ENCODE data around the gene MED13L.

Gene MED13L

DNA sequence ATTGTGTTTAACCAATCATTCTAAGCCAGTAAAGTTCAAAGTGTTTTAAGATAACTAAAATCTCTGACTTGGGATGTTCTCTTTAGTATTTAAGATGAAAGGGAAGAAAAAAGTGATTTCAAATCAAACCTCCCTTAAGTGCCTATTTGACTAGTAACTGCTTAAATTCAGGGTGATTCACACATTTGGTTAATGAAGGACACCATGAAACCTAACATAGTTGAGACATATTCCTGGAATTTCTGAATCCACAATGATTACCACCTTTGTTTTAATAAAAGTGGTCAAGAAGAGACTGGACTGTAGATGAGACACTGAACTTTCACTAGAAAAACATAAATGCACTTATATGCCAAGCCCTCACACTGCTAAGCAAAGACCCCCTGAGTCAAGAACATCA, 138.7 kb downstream of the MED13L start:
- no peak for TF ChIP-seq POLR2AphosphoS5 (IDR thresholded peaks at IDR 0.05; ENCODE audit: low read depth, low read length)
- TF ChIP-seq FOXP2 (optimal IDR thresholded peaks at IDR 0.05; ENCODE audit: borderline replicate concordance, extremely low read depth, extremely low read length, insufficient read depth) = no peak
- TF ChIP-seq SIN3A (IDR thresholded peaks at IDR 0.05; ENCODE audit: borderline replicate concordance, insufficient read depth, low read length) = no peak
- TF ChIP-seq, protein P1, sequence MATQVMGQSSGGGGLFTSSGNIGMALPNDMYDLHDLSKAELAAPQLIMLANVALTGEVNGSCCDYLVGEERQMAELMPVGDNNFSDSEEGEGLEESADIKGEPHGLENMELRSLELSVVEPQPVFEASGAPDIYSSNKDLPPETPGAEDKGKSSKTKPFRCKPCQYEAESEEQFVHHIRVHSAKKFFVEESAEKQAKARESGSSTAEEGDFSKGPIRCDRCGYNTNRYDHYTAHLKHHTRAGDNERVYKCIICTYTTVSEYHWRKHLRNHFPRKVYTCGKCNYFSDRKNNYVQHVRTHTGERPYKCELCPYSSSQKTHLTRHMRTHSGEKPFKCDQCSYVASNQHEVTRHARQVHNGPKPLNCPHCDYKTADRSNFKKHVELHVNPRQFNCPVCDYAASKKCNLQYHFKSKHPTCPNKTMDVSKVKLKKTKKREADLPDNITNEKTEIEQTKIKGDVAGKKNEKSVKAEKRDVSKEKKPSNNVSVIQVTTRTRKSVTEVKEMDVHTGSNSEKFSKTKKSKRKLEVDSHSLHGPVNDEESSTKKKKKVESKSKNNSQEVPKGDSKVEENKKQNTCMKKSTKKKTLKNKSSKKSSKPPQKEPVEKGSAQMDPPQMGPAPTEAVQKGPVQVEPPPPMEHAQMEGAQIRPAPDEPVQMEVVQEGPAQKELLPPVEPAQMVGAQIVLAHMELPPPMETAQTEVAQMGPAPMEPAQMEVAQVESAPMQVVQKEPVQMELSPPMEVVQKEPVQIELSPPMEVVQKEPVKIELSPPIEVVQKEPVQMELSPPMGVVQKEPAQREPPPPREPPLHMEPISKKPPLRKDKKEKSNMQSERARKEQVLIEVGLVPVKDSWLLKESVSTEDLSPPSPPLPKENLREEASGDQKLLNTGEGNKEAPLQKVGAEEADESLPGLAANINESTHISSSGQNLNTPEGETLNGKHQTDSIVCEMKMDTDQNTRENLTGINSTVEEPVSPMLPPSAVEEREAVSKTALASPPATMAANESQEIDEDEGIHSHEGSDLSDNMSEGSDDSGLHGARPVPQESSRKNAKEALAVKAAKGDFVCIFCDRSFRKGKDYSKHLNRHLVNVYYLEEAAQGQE (IDR thresholded peaks at IDR 0.05; ENCODE audit: insufficient read depth in 1 of 2, low read depth in 2 of 2, low read length in 2 of 2) = no peak
- TF ChIP-seq TAF1 (IDR thresholded peaks at IDR 0.05; ENCODE audit: borderline replicate concordance, insufficient read depth, low read length) = no peak

DNA sequence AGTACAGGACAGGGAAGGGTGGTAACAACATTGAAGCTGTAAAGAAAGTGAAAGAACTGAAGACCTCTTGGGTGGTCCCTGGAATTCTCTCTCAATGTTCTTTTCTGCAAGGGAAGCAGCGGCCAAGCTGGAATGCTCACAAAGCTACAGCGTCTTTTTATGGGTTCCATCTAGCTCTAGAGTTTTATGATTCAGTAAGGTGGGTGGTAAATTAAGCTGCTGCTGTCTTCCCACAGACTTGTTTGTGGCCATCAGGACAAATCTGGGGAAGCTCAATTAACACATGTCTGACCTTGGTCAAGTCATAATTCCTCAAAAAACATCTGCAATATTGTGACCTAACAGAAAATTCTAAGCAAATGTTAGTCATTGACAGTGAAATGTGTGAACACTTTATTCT, 139.1 kb downstream of the MED13L start:
- TF ChIP-seq SIN3A (IDR thresholded peaks at IDR 0.05; ENCODE audit: borderline replicate concordance, insufficient read depth, low read length) (no peak), TAF1 (IDR thresholded peaks at IDR 0.05; ENCODE audit: borderline replicate concordance, insufficient read depth, low read length) (no peak), FOXP2 (optimal IDR thresholded peaks at IDR 0.05; ENCODE audit: borderline replicate concordance, extremely low read depth, extremely low read length, insufficient read depth) (no peak), POLR2AphosphoS5 (IDR thresholded peaks at IDR 0.05; ENCODE audit: low read depth, low read length) (no peak)
- TF ChIP-seq, protein P1 (IDR thresholded peaks at IDR 0.05; ENCODE audit: insufficient read depth in 1 of 2, low read depth in 2 of 2, low read length in 2 of 2) = no peak

DNA sequence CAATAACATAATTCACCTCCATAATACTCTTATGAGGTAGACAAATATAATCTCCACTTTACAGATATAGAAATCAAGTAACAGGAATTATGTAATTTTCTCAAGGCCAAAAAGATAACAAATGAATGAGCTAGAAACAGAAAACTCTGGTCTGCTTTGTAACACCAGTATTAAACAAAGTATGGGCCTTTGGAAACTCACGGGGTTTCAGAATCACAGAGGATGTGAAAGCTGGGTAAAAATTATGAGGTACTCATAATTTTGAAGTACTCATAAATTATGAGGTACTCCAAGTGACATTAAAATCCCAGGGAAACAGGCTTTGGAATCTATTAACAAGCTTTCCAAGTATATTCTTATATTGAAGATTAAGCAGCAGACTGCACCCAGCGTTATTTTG, 140.2 kb downstream of the MED13L start:
- TF ChIP-seq SIN3A (IDR thresholded peaks at IDR 0.05; ENCODE audit: borderline replicate concordance, insufficient read depth, low read length) (no peak), TAF1 (IDR thresholded peaks at IDR 0.05; ENCODE audit: borderline replicate concordance, insufficient read depth, low read length) (no peak), FOXP2 (optimal IDR thresholded peaks at IDR 0.05; ENCODE audit: borderline replicate concordance, extremely low read depth, extremely low read length, insufficient read depth) (no peak), POLR2AphosphoS5 (IDR thresholded peaks at IDR 0.05; ENCODE audit: low read depth, low read length) (no peak)
- TF ChIP-seq, protein P1 (IDR thresholded peaks at IDR 0.05; ENCODE audit: insufficient read depth in 1 of 2, low read depth in 2 of 2, low read length in 2 of 2) = no peak

DNA sequence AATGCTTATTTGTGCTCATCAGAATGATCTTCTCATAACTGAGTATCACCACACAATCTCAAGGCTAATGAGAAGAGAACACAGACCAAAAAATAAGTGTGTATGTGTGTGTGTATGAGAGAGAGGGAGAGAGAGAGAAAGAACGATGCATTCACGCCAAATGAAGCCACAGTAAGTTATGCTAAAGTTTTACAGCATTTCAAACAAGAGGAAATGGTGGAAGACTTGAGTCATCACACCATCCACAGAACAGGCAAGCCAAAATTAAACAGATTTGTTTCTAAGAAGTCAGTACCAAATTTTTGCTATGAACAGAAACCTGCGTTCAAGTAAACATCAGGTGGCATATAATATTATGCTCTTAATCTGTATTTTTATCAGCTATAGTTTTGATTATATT, 141.2 kb downstream of the MED13L start:
- TF ChIP-seq, protein P1 (IDR thresholded peaks at IDR 0.05; ENCODE audit: insufficient read depth in 1 of 2, low read depth in 2 of 2, low read length in 2 of 2) = no peak
- TF ChIP-seq TAF1 (IDR thresholded peaks at IDR 0.05; ENCODE audit: borderline replicate concordance, insufficient read depth, low read length) (no peak), FOXP2 (optimal IDR thresholded peaks at IDR 0.05; ENCODE audit: borderline replicate concordance, extremely low read depth, extremely low read length, insufficient read depth) (no peak), SIN3A (IDR thresholded peaks at IDR 0.05; ENCODE audit: borderline replicate concordance, insufficient read depth, low read length) (no peak)

Measured in PFSK-1 (cell line).